HG03159 (cell line): Measurements from ENCODE around the gene ALLC.

Experiments
- ATAC-seq: cut with Tn5 transposase; IDR thresholded peaks from one replicate; pipeline ENCODE4 v1.9.1; 2021; ENCODE audit warnings: mild to moderate bottlenecking, moderate library complexity; ENCODE audit not compliant: unreplicated experiment

Gene ALLC

DNA sequence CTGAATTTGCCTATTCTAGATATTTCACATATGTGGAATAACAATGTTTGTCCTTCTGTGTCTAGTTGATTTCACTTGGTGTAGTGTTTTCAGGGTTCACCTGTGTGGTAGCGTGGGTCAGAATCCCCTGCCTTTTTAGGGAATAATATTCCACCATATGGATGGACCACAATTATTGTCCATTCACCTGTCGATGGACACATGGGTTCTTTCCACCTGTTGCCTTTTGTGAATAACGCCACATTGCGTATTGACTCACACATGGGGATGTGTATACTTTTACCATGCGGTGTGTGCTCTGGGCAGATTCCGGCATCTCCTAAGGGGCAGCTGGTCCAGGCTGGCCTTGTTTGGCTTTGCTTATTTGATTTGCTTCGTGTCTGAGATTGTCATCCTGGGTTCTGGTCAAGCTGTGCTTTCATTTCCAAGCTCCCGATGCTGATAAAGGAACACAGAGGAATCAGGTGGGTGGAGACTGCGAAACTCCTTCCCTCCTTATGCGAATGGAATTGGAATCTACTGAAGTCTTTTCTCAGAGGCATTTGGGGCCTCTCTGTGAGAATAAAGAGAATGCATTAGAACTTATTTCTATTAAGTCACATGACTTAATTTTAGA lies 18.9 kb upstream of the ALLC start:
- ATAC-seq, result no peak

DNA sequence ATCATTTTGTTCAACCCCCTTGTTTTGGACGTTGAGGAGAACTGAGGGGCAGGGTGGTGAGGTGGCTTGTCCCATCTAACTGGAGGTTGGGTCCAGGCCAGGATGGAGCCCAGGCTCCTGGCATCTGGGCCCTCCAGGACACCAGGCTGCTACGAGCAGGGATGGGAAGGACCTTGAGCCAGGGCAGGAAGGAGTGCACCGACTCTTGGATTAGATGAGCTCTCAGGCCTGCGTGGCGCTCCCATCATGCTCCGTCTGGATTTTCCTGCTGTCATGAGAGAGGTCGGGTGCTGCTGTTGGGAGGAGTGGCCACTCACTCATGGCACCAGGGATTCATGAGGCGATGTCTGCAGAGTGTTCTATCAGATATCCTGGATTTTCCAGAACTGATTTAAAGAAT lies 18.3 kb upstream of the ALLC start:
- ATAC-seq, result no peak

DNA sequence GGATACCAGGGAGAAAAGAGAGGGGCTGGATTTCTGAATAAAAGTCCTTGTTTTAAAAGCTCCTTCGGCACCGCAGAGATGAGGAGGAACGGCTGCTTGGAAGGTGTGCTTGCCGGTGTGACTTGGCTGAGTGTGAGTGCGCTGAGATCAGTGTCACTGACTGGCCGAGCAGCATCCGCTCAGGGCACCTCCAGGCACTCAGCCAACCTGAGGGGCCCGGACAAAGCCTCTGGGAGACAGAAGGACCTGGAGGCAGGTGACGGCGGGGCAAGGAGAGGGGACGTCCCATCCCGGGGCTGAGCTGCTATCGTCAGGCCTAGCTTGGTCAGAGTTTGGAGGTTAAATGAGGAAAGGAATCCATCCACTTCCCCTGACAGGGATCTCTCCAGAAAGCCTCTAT lies 16.8 kb upstream of the ALLC start:
- ATAC-seq, result no peak

DNA sequence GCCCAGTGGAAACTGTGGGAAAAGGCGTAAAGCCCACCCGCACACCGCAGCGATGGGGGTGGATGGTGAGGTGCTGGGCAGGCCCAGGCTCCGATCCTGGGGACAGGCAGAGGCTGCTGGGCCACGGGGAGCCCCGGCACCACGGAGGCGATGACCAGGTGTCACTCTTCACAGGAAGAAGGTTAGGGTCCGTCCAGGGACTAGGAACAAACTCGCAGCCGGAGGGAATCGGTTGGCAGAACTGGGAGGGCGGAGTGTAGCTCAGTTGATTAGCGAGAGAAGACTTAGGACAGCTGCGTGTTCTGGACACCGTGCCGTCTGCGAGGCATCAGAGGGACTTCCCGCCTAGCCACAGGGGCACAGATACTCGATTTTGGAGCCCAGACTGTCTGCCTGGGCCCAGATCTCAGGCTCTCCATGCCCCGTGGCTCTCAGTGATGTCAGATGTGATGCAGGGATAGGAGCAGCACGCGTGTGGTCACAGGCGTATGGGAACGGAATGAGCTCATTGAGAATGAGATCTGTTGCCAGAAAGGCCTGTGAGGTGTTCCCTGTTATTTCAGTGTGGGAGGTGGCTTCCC lies 16.1 kb upstream of the ALLC start:
- ATAC-seq, result no peak

DNA sequence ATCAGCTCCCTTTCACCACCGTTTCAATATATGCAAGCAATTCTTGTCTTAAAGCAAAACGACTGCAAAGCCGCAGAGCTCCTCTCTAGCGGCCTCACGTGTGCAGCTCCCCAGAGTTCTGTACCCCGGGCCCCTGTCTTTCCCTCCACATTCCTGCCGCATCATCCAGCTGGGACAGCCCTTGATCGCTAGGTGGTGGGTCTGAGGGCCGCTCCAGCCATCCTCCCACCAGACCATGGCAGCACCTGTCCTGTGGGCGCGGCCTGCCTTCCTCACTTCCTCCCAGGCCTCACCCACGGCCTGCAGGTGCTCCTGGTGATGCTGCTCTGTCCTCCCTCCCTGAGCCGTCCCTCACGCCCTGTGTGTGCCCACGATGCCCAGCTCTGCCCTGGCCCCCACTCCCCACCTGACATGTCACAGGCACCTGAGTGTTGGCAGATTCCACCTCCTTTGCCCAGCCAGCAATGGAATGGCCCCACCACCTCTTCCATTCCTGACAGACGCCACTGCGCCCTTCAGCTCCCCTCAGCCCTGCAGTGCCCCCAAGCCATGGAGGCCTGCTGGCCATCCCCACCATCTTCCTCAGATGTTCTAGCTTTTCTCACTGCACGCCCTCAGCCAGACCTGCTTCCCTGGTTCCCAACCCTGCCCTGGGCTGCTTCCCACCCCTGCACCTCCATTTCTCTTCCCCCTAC lies 15.3 kb upstream of the ALLC start:
- no peak for ATAC-seq

DNA sequence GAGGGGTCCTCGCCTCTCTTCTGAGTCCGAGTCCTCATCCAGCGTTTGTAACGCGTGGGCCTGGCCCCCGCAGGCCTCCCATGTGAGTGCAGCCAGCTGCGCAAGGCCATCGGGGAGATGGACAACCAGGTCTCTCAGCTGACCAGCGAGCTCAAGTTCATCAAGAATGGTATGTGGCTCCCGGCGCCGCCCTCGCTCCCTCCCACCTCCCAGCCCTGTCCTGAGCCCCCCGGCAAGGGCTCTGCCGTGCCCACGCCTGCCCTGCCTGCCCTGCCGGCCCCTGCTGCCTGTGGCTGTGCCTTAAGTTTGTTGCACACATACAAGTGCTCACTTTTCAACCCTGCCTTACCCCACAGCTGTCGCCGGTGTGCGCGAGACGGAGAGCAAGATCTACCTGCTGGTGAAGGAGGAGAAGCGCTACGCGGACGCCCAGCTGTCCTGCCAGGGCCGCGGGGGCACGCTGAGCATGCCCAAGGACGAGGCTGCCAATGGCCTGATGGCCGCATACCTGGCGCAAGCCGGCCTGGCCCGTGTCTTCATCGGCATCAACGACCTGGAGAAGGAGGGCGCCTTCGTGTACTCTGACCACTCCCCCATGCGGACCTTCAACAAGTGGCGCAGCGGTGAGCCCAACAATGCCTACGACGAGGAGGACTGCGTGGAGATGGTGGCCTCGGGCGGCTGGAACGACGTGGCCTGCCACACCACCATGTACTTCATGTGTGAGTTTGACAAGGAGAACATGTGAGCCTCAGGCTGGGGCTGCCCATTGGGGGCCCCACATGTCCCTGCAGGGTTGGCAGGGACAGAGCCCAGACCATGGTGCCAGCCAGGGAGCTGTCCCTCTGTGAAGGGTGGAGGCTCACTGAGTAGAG lies 14.4 kb upstream of the ALLC start:
- no peak for ATAC-seq

DNA sequence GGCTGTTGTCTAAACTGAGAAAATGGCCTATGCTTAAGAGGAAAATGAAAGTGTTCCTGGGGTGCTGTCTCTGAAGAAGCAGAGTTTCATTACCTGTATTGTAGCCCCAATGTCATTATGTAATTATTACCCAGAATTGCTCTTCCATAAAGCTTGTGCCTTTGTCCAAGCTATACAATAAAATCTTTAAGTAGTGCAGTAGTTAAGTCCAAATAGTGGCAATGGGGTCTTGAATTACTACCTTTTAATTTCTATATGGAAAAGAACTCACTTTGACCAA lies 13.8 kb upstream of the ALLC start:
- ATAC-seq, result peak; percentile 57

DNA sequence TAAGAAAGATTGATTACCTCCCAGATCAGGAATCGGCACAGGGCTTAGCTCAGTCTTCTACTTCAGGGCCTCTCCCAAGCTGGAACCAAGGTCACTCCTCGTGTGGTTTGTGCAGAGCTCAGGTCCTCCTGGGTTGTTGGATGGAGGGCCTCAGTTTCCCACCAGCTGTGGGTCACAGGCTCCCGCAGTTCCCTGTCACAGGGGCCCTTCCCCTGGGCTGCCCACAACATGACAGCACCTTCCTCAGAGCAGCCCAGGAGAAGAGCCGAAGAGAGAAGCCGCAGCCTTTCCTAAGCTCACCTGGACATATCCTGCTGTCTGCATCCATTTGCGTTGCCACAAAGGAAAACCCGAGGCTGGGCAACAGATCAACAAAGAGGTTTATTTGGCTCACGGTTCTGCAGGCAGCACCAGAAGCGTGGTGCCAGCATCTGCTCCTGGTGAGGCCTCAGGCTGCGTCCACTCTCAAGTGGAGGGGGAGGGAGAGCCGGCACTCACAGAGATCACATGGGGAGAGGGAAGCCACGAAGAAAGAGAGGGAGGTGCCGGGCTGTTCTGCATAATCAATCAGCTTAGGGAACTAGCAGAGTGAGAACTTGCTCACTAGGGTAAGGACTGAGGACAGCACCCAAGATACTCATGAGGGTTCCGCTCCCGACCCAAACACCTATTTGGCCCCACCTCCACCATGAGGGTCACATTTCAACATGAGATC lies 13.0 kb upstream of the ALLC start:
- no peak for ATAC-seq

DNA sequence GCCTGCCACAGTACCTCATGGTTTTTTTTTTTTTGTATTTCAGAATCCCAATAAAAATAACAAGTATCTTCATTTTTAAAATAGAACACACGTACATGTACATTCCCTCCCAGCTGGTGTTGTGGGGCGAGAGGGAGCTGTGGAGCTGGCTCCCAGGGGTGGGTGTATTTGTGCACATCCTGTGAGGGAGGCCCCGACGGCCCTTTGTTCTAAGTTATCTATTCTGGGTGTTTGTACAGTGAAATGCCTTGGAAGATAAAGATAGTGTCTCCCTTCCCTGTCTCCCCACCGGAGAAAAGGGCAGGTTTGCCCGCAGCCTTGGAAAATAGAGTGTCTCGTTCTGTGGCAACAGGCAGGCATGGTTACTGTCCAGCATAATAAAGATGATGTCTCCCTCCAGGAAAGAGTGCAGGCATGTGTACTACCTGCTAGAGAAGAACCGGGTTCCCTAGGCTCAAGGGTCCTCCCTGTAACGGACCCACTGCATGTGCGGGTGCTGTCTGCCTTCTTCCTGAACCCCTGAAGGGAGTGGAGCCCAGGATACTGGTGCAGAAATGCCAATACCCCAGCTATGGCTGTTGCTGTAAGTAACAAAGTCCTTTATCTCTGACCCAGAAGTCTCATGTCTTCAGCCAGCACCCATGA lies 12.1 kb upstream of the ALLC start:
- no peak for ATAC-seq

DNA sequence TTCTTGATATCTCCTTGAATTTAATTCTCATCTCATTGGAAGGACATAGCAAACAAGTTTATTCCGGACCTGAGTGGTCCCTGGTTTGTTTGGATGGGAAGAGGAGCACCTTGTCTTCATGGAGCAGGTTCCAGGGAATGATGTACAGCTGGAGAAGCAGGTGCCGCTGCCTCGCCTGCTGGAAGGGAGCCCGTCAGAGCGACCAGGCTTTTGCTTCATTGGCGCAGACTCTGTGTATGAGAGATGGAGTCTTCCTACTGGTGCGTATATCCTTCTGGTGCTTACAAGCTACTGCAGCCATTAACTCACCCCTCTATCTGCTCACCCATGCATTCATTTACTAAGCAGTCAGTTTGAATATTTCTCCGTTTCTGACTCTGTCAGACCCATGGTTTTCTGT lies 11.6 kb upstream of the ALLC start:
- ATAC-seq, result no peak

DNA sequence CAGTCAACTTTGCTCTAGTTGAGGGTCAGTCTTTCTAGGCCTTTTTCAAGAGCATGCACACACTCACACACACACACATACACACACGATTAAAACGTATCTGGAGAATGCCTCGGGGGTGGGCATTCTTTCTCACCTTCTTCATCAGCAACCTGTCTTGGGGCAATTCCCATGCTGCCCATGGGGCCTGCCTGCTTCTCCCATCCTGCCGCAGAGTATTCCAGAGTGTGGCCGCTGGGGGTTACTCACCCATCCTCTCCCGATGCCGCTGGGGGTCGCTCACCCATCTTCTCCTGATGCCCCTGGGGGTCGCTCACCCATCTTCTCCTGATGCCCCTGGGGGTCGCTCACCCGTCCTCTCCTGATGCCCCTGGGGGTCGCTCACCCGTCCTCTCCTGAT lies 10.8 kb upstream of the ALLC start:
- no peak for ATAC-seq

DNA sequence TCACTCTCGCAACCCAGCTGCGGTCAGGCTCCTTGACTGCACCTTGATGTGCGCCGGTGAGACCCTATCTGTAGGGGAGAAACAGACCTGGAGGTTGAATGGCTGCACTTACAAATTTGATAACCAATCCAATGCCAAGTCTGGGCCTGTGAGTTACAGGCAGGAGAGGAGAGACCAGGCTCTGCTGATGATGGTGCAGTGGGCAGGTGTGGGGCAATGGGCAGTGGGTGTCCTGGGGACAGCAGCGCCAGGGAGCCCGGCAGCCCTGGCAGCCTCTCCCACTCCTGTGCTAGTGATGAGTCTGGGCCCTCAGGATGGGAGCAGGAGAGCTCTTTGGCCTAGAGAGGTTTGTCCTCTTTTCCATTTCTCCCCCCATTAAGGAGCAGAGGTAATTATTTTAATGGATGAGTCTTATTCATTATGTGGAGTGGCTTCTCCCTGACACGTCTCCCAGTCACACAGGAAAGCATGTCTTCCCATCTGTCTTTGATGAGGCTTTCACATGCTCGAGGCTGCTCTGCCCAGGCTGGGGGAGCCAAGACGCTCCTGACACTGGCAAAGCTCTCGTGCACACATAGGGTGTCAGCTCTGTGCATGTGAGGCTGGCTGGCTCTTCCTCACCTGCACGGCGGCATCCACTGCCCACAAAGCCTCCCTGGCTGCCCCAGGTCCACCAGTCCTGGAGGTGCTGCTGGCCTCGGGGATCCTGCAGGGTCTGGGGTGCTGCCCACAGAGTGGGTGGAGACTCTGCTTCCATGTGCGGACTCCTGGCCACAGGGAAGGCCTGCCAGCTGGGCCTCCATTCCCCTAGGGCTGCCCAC lies 10.0 kb upstream of the ALLC start:
- no peak for ATAC-seq

DNA sequence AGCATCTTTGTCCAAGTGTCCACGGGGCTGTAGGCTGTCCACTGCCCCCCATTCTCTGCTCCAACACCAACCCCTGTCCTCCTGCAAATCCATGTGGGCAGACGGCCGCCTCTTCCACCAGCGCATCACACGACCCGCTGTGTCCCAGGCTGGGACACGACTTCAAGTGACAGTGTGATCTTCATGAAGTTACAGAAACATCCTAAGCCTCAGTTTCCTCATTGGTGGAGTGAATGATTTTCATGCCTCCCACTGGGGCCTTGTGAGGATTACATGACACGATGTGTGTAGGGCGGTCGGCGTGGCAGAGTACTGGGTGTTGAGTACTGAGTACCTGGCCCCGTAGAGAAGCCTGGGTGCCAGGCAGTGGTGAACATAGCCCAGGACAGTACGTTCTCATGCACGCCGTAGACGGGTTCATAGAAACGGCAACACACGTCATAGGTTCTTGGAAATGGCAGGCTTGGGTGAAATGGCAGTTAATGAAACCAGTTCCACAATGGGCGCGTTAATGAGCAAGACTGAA lies 9.3 kb upstream of the ALLC start:
- ATAC-seq, result no peak

DNA sequence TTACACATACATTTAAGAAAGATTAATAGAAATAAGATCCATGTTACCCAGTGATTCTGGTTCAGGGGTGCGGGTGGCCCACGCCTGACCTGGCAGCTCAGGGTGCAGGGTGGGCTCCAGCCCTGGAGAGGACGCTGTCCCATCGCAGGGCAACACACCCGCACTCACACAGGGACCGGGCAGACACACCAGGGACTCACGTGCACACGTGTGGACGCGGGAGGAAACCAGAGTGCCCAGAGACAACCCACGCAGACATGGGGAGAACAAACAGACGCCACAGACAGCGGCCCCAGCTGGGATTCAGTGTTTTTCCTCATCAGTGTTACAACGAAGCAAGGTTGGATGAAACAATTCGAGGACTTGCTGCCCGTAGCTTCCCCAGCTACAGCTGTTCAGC lies 8.4 kb upstream of the ALLC start:
- no peak for ATAC-seq

DNA sequence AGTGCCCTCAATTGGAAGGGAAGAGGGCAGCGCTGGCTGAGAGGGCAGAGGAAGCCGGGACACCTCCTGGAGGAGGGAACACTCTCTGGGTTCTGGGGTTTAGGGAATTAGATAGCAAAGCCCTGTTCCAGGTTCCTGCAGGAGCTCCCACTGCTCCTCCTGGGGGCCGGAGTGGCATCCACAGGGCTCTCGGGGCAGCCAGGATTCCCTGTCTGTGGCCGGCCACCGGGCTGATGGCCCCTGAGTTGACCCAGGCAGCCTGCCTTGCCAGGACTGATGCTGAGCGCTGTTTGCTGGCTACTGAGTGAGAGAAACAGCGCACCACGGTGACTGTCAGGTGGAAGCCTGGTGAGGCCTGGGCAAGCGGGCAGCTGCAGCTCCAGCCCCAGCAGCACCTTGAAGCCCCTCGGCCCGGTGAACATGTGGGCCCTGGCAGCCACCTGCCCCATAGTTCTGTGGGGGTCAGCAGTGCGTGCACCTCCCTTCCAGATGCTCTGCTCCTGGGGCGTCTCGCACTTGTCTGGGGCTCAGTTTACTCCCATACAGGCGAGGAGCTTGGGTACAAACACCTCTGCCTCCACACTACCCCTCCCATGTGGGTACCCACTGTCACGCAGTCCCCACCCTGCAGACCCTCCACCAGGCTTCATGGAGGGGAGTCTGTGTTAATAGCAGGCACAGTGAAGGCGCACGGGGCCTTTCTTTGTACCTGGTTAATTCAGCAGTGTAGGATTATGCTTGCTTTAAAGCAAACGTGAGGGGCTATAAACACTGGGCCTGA lies 7.7 kb upstream of the ALLC start:
- ATAC-seq, result no peak

DNA sequence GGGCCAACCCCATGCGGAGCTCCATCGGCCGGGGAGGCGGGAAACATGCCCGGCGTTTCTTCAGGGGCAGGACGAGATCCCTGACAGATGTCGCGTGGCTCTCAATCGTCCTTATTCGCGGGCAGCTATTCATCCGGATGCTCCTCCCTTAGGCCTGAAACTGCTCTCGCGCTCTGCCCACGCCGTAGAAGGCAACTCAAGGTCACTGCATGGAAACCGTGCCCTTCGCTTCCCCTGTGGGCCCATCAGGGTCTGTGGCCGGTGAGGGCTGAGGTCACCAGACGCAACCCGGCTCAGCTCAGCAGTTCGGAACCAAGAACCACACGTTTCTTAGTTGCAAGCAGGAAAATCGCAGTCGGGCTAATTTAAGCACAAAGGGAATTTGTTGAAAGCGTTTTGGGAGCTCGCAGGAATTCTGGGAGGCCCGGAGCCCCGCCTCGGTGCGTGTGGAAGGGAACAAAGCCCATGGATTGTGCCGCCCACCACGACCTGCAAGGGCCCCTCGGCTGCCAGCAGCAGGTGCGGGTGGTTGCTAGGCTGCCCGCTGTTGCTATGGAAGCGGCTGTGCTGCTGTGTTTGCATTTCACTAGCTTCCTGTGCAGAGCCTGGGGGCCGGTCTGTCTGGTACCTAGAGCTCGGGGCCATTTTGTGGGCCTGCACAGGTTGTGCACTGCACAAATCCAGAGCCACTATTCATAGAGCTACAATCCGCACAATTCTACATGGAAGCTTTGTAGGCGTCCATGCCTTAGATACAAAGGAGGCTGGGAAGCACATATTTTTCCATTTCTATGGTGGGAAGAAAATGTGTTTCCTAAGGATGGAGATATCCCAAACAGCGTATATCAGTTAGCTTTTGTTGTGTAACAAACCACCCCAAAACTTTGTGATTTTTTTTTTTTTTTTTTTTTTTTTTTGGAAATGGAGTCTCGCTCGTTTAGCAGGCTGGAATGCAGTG lies 6.0 kb upstream of the ALLC start:
- peak; percentile 84 for ATAC-seq

DNA sequence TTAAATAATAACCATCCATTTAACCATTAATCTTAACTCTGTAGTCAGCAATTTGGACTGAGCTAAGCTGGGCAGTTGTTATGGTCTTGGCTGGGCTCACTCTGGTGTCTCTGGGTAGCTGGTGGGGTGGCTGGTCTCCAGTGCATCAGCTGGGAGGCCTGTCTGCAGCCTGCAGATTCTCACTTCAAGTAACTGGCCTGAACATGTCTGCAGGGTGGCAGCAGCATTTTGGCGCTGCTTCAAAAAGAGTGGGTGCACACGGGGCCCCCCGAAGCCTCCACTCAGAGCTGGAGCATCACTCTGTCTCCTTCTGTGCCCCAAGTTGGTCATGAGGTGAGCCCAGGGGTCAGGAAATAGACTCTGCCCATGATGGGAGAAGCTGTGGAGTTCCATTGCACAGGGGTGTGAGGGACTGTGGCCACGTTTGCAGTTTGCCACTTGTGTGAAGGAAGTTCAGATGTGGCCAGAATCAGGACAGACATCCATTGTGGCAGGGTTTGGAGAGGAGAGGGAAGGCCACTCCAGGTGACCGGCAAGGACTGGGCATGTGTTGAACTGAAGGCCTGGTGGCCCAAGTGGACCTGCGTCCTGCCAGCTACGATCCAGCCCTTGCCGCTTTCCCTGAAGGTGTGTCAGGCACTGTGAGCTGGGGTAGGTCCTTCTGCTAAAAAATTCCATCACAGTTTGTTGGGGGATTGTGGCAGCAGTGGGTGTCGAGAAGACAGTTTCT lies 4.9 kb upstream of the ALLC start:
- ATAC-seq, result no peak
